Measurements from ENCODE around the gene FAP.

FAP gene

GRCh38 chr2:162199913-162200312, 43.3 kb downstream of the FAP start:
- no peak overlapping the region for H3K4me3 ChIP-seq (replicated peaks in 1 of 2; ENCODE audit: low read depth in 2 of 2, low read length in 2 of 2)
- DNase-seq (ENCODE audit: low read depth in 2 of 2): no peak
- no peak for TF ChIP-seq CTCF (IDR thresholded peaks at IDR 0.05; ENCODE audit: low read depth, low read length)

DNA sequence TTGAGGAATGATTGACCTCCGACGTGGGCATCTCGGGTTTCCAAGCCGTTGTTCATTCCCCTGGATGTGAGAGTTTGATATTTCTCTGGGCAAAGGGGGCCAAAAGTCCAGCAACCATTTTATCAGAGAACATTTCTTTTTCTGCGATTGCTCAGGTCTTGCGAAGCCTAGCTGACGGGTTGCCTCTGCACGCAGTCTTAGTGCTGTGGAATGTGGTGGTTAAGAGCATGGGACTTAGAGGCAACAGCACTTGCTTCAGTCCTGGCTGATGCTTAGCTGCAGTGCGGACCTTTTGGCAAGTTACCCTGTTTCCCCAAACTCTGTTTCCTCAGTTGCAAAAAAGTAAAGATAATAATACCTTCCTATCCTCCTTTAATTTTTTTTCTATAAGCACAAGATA, 45.0 kb downstream of the FAP start:
- no peak for TF ChIP-seq CTCF (IDR thresholded peaks at IDR 0.05; ENCODE audit: low read depth, low read length)
- H3K4me3 ChIP-seq (replicated peaks in 1 of 2; ENCODE audit: low read depth in 2 of 2, low read length in 2 of 2): no peak overlapping the region
- DNase-seq (ENCODE audit: low read depth in 2 of 2): peak; percentile 23 to 54

- no peak for TF ChIP-seq CTCF (IDR thresholded peaks at IDR 0.05; ENCODE audit: low read depth, low read length)
- no peak overlapping the region for H3K4me3 ChIP-seq (replicated peaks in 1 of 2; ENCODE audit: low read depth in 2 of 2, low read length in 2 of 2)
Observed at GRCh38 chr2:162197069-162197825, 46.0 kb downstream of the FAP start.

GRCh38 chr2:162196638-162197037, 46.6 kb downstream of the FAP start:
- H3K4me3 ChIP-seq (replicated peaks in 1 of 2; ENCODE audit: low read depth in 2 of 2, low read length in 2 of 2): no peak overlapping the region
- no peak for TF ChIP-seq CTCF (IDR thresholded peaks at IDR 0.05; ENCODE audit: low read depth, low read length)
- peak in 1 of 2 donors; percentile 88 for DNase-seq (ENCODE audit: low read depth in 2 of 2)

More at GRCh38 chr2:162197069-162197825, 46.0 kb downstream of the FAP start:
- DNase-seq (ENCODE audit: low read depth in 2 of 2): peak in 1 of 2 donors; percentile 75

DNA sequence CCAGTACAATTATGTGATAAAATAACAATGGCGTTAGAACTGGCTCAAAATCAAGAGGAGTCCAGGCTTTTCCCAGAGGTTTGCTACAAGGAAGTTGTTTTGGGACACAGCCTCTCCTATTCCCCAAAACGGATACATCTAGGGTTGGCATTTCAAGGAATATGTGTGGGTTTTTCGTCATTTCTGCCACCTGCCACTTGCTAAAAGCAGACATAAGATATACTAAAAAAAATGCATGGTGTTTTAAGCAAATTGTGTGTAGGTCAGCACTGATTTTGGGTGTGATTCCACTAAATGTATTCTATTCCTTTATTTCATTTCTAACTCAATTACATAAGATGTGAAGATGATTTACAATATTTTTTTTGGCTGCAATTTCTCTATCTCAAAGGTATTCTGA, 54.8 kb downstream of the FAP start:
- H3K4me3 ChIP-seq (replicated peaks in 1 of 2; ENCODE audit: low read depth in 2 of 2, low read length in 2 of 2): no peak overlapping the region
- TF ChIP-seq CTCF (IDR thresholded peaks at IDR 0.05; ENCODE audit: low read depth, low read length): no peak
- DNase-seq (ENCODE audit: low read depth in 2 of 2): no peak

GRCh38 chr2:162185541-162186232, 57.6 kb downstream of the FAP start:
- no peak for TF ChIP-seq CTCF (IDR thresholded peaks at IDR 0.05; ENCODE audit: low read depth, low read length)
- H3K4me3 ChIP-seq (replicated peaks in 1 of 2; ENCODE audit: low read depth in 2 of 2, low read length in 2 of 2): no peak overlapping the region
- DNase-seq (ENCODE audit: low read depth in 2 of 2): no peak
